Pons (tissue), 1 donor: ENCODE results near the gene SRP72.
"Not testable (repeated sequence)": the region's sequence is repeated elsewhere in the genome, so short reads cannot be mapped to it uniquely, and the experiment has no call there.

Source experiments
- DNase-seq: peaks from one replicate; pipeline ENCODE4 v3.0.0-alpha.2; 2016; ENCODE audit warnings: low spot score

The SRP72 gene

GRCh38 chr4:56467284-56468096 lies at the start of gene SRP72:
SRP72 (plus strand) TSS chr4:56467617; CDS start chr4:56467636, 19 bp downstream.
- peak; percentile 92 for DNase-seq

GRCh38 chr4:56424176-56424575 lies 43.2 kb upstream of the SRP72 start:
- no peak for DNase-seq

- peak; percentile 54 for DNase-seq
Measured at GRCh38 chr4:56424697-56425514, 42.5 kb upstream of the SRP72 start.

- DNase-seq, result no peak
Measured at GRCh38 chr4:56425518-56425917, 41.9 kb upstream of the SRP72 start.

- DNase-seq, result no peak
Measured at GRCh38 chr4:56426273-56426672, 41.1 kb upstream of the SRP72 start.

GRCh38 chr4:56427179-56427578 lies 40.2 kb upstream of the SRP72 start:
- DNase-seq, result no peak

- DNase-seq, result no peak
Measured at GRCh38 chr4:56430203-56430602, 37.2 kb upstream of the SRP72 start.

GRCh38 chr4:56433280-56433679 lies 34.1 kb upstream of the SRP72 start:
- no peak for DNase-seq

- peak; percentile 22 for DNase-seq
Measured at GRCh38 chr4:56434599-56435139, 32.7 kb upstream of the SRP72 start.

GRCh38 chr4:56435140-56435926 lies 32.1 kb upstream of the SRP72 start, which contains the start of gene PPAT:
PPAT (minus strand) TSS chr4:56435615; CDS start chr4:56435477, 138 bp downstream.
- peak; percentile 97 for DNase-seq

GRCh38 chr4:56438766-56439165 lies 28.7 kb upstream of the SRP72 start:
- DNase-seq, result no peak

GRCh38 chr4:56440983-56441382 lies 26.4 kb upstream of the SRP72 start:
- no peak for DNase-seq

- no peak for DNase-seq
Measured at GRCh38 chr4:56444719-56445118, 22.7 kb upstream of the SRP72 start.

- no peak for DNase-seq
Measured at GRCh38 chr4:56445699-56446098, 21.7 kb upstream of the SRP72 start.

- DNase-seq, result no peak
Measured at GRCh38 chr4:56448301-56448700, 19.1 kb upstream of the SRP72 start.

- not testable (repeated sequence) for DNase-seq
Measured at GRCh38 chr4:56449475-56449874, 17.9 kb upstream of the SRP72 start.

- DNase-seq, result no peak
Measured at GRCh38 chr4:56450342-56450741, 17.1 kb upstream of the SRP72 start.

- DNase-seq, result no peak
Measured at GRCh38 chr4:56460085-56460484, 7.3 kb upstream of the SRP72 start.

- no peak for DNase-seq
Measured at GRCh38 chr4:56462157-56462556, 5.3 kb upstream of the SRP72 start.

GRCh38 chr4:56463711-56464110 lies 3.7 kb upstream of the SRP72 start:
- no peak for DNase-seq

GRCh38 chr4:56464581-56464980 lies 2.8 kb upstream of the SRP72 start:
- no peak for DNase-seq
